Neural progenitor cell (in vitro differentiated cells): Measurements from ENCODE around the gene MCHR2.

Experiments used
- EZH2 ChIP-seq: fragments of 200-600 bp; sonication (generic); IDR thresholded peaks from 2 replicates; pipeline ENCODE4 v1.6.1; 2017; ENCODE audit warnings: antibody characterized with exemption, mild to moderate bottlenecking, moderate library complexity
- TF ChIP-seq, protein P1 (sequence below): fragments of 200-600 bp; sonication (generic); IDR thresholded peaks from 2 replicates; pipeline ENCODE4 v1.5.1; 2017; ENCODE audit warnings: antibody characterized with exemption, mild to moderate bottlenecking

DNA sequence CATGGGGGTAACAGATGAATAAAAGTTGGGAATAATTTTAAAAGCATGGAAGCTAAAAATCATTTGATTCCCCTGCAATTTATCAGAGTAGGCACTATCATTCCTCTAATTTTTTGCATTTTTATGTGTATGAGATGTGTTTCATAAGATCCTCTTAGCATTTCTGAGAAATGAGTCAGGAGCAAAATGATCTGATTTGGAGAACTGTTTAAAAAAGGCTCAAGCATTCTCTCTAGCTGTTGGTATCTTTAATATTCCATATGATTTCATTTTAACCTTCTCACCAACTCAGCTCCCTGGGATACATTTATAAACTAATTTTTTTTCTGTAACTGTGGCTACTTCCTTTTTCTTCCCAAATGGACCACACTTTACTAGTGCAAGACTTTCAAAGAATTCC, 60.9 kb downstream of the MCHR2 start:
- TF ChIP-seq, protein P1, sequence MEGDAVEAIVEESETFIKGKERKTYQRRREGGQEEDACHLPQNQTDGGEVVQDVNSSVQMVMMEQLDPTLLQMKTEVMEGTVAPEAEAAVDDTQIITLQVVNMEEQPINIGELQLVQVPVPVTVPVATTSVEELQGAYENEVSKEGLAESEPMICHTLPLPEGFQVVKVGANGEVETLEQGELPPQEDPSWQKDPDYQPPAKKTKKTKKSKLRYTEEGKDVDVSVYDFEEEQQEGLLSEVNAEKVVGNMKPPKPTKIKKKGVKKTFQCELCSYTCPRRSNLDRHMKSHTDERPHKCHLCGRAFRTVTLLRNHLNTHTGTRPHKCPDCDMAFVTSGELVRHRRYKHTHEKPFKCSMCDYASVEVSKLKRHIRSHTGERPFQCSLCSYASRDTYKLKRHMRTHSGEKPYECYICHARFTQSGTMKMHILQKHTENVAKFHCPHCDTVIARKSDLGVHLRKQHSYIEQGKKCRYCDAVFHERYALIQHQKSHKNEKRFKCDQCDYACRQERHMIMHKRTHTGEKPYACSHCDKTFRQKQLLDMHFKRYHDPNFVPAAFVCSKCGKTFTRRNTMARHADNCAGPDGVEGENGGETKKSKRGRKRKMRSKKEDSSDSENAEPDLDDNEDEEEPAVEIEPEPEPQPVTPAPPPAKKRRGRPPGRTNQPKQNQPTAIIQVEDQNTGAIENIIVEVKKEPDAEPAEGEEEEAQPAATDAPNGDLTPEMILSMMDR, result no peak
- no peak for TF ChIP-seq EZH2
